OCI-LY1 (cell line): ENCODE data around the gene GPR21.

Source experiments
- CTCF ChIP-seq: fragments of 200-600 bp; sonication (generic), shearing (Covaris generic); IDR thresholded peaks from 2 replicates; pipeline ENCODE4 v1.5.1; 2017; ENCODE audit warnings: mild to moderate bottlenecking, antibody characterized with exemption, low read length, moderate library complexity, mixed read lengths
- EZH2 ChIP-seq: fragments of 200-600 bp; sonication (generic), shearing (Covaris generic); IDR thresholded peaks from 2 replicates; pipeline ENCODE4 v1.8.0; 2017; ENCODE audit warnings: borderline replicate concordance, mixed run types, mild to moderate bottlenecking, antibody characterized with exemption, low read length, moderate library complexity, mixed read lengths

- TF ChIP-seq EZH2 (no peak), CTCF (no peak)
Measured at GRCh38 chr9:123043081-123043939, 9.8 kb downstream of the GPR21 start.
